A673 (cell line): ENCODE data around the gene STAMBP. TPM values are rescaled to one million over a fixed set of nuclear protein-coding genes. Genes with fewer than 3 reads are reported as not detected.

Source experiments
- BruUV-seq: library from RNA; stranded (reverse); fragments of 400-500 nt; replicated peaks from 2 replicates; lab custom pipeline; 2021; lab: Mats Ljungman, UMichigan
- CTCF ChIA-PET: fragments of 300-600 bp; sonication (Branson Sonifier 250); formaldehyde crosslinking; loops from one replicate; lab custom pipeline; 2022; ENCODE audit warnings: antibody characterized with exemption; lab: Charles Lee
- POLR2A ChIA-PET: fragments of 300-600 bp; sonication (Branson Sonifier 250); formaldehyde crosslinking; loops from one replicate; lab custom pipeline; 2022; ENCODE audit warnings: antibody characterized with exemption; ENCODE audit not compliant: low non-redundant PET; lab: Charles Lee
- DNase-seq: peaks from one replicate; pipeline ENCODE4 v3.0.0-alpha.2; 2015; ENCODE audit warnings: low spot score
- H3K27ac ChIP-seq: fragments of 200-600 bp; sonication (generic); 2 replicates; pipeline ENCODE4 v1.5.1; 2016; ENCODE audit warnings: mixed run types, low read depth, mild to moderate bottlenecking, mixed read lengths, antibody characterized with exemption, low read length; ENCODE audit not compliant: poor library complexity, severe bottlenecking
- H3K27me3 ChIP-seq: fragments of 200-600 bp; sonication (generic); replicated peaks from 2 replicates; pipeline ENCODE4 v1.6.1; 2017; ENCODE audit warnings: mixed run types, low read depth, mild to moderate bottlenecking, mixed read lengths, antibody characterized with exemption, low read length; ENCODE audit not compliant: insufficient read depth, poor library complexity
- H3K36me3 ChIP-seq: fragments of 200-600 bp; sonication (generic); 2 replicates; pipeline ENCODE4 v1.6.1; 2016; ENCODE audit warnings: mixed run types, mild to moderate bottlenecking, mixed read lengths, antibody characterized with exemption, low read length; ENCODE audit not compliant: insufficient read depth, poor library complexity, severe bottlenecking
- H3K4me1 ChIP-seq: fragments of 200-600 bp; sonication (generic); 2 replicates; pipeline ENCODE4 v1.6.1; 2017; ENCODE audit warnings: mixed run types, mild to moderate bottlenecking, mixed read lengths, antibody characterized with exemption, low read length; ENCODE audit not compliant: insufficient read depth, poor library complexity, severe bottlenecking
- H3K4me3 ChIP-seq: fragments of 200-600 bp; sonication (generic); 2 replicates; pipeline ENCODE4 v1.5.1; 2016; ENCODE audit warnings: low read depth, mixed run types, mild to moderate bottlenecking, mixed read lengths, low read length; ENCODE audit not compliant: poor library complexity, severe bottlenecking
- H3K9me3 ChIP-seq: fragments of 200-600 bp; sonication (generic); 2 replicates; pipeline ENCODE4 v1.6.1; 2016; ENCODE audit warnings: mixed run types, low read depth, mild to moderate bottlenecking, mixed read lengths, antibody characterized with exemption, low read length; ENCODE audit not compliant: poor library complexity, severe bottlenecking
- EZH2 ChIP-seq: fragments of 200-600 bp; sonication (generic); IDR thresholded peaks from 2 replicates; pipeline ENCODE4 v1.6.1; 2017; ENCODE audit warnings: borderline replicate concordance, low read depth, mild to moderate bottlenecking, mixed read lengths, antibody characterized with exemption, low read length; ENCODE audit not compliant: poor library complexity, severe bottlenecking
- intact Hi-C: fragments of 100-400 bp; cut with micrococcal nuclease; formaldehyde crosslinking; loops from one replicate; pipeline ENCODE4 v1.10.0; 2022; ENCODE audit not compliant: unreplicated experiment
- total RNA-seq: library from RNA; stranded (reverse); gene quantifications from 2 replicates; pipeline ENCODE4 v1.2.3, GENCODE V29; 2021
- TF ChIP-seq, protein P1 (sequence below): fragments of 300-800, 200-600 bp; sonication (generic); conservative IDR thresholded peaks from 2 replicates; pipeline ENCODE4 v1.5.1; 2017; ENCODE audit warnings: low read depth, mild to moderate bottlenecking, antibody characterized with exemption, low read length, moderate library complexity, mixed read lengths

STAMBP gene
- total RNA-seq, 1 experiment from 2014 or later, result 67.1 TPM

DNA sequence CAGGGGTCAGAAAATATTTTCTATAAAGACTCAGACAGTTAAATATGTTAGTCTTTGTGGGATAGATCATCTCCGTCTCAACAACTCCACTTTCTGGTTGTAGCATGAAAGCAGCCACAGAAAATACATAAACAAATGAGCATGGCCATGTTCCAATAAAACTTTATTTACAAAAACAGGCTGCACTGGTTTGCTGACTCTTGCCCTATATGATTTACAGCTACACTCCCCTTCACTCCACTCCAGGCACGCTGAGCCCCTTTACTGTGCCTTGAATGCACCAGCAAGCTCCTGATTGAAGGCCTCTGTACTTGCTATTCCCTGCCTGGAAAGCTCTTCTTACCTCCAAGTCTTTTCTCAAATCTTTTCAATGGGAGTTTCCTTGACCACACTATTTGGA is 5.8 kb upstream of the STAMBP start:
- DNase-seq, result peak; percentile 17
- Histone ChIP-seq H3K4me1 (peaks cover 9% of the 10 kb centered on the region), H3K9me3 (no peaks in the 10 kb centered on the region), H3K27me3 (no peaks in the 10 kb centered on the region), H3K27ac (peak overlapping the region; percentile 54), H3K4me3 (no peak overlapping the region), H3K36me3 (no peaks in the 10 kb centered on the region)
- BruUV-seq, result no TSS peak
- ChIA-PET POLR2A (interaction anchor here (0.6 kb wide), 1 partner anchor 388 kb away, joined by 5 read pairs; no protein-coding TSS in a partner anchor), CTCF (no interaction called here)
- no peak for TF ChIP-seq EZH2
- TF ChIP-seq, protein P1, sequence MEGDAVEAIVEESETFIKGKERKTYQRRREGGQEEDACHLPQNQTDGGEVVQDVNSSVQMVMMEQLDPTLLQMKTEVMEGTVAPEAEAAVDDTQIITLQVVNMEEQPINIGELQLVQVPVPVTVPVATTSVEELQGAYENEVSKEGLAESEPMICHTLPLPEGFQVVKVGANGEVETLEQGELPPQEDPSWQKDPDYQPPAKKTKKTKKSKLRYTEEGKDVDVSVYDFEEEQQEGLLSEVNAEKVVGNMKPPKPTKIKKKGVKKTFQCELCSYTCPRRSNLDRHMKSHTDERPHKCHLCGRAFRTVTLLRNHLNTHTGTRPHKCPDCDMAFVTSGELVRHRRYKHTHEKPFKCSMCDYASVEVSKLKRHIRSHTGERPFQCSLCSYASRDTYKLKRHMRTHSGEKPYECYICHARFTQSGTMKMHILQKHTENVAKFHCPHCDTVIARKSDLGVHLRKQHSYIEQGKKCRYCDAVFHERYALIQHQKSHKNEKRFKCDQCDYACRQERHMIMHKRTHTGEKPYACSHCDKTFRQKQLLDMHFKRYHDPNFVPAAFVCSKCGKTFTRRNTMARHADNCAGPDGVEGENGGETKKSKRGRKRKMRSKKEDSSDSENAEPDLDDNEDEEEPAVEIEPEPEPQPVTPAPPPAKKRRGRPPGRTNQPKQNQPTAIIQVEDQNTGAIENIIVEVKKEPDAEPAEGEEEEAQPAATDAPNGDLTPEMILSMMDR, result no peak
- intact Hi-C loops, result no loop called here

- intact Hi-C loops, result no loop called here
- Histone ChIP-seq H3K9me3 (no peaks in the 10 kb centered on the region), H3K4me3 (no peak overlapping the region), H3K27me3 (no peaks in the 10 kb centered on the region), H3K27ac (peak overlapping the region; percentile 54), H3K4me1 (peaks cover 9% of the 10 kb centered on the region), H3K36me3 (no peaks in the 10 kb centered on the region)
- CTCF ChIA-PET, result interaction anchor here (1.0 kb wide), 1 partner anchor 512 kb away, joined by 4 read pairs; no protein-coding TSS in a partner anchor
- BruUV-seq, result no TSS peak
- DNase-seq, result peak; percentile 38
- POLR2A ChIA-PET, result no interaction called here
- TF ChIP-seq EZH2, result no peak
- TF ChIP-seq, protein P1, result no peak
These were observed 5.3 kb upstream of the STAMBP start for GRCh38 chr2:73823416-73823815.

GRCh38 chr2:73823916-73824523 is 4.7 kb upstream of the STAMBP start:
- ChIA-PET POLR2A (no interaction called here), CTCF (interaction anchor here (0.7 to 1.0 kb wide), 2 partner anchors 328 to 511 kb away, joined by 3 to 4 read pairs; no protein-coding TSS in a partner anchor)
- H3K27me3 ChIP-seq, result no peaks in the 10 kb centered on the region
- peak; percentile 79 for DNase-seq
- no peak for TF ChIP-seq EZH2
- TF ChIP-seq, protein P1, result peak; percentile 83
- no TSS peak for BruUV-seq
- H3K9me3 ChIP-seq, result no peaks in the 10 kb centered on the region
- H3K36me3 ChIP-seq, result no peaks in the 10 kb centered on the region
- H3K4me3 ChIP-seq, result no peak overlapping the region
- no peak overlapping the region for H3K27ac ChIP-seq
- intact Hi-C loops, result loop anchor here (1.0 kb wide), 1 partner anchor 511 kb away; no protein-coding TSS in a partner anchor
- H3K4me1 ChIP-seq, result peaks cover 9% of the 10 kb centered on the region
